Measurements from ENCODE around the gene AP1S1.

- no peak for TF ChIP-seq CTCF (IDR thresholded peaks at IDR 0.05)
- no peak for TF ChIP-seq POLR2A (IDR thresholded peaks at IDR 0.05)
These were observed 10.0 kb downstream of the AP1S1 start for GRCh38 chr7:101164071-101164840.

Data from right lobe of liver (tissue), 4 donors.